HepG2 (cell line): Measurements from ENCODE around the gene BACH1. TPM values are rescaled to one million over a fixed set of nuclear protein-coding genes. Genes with fewer than 3 reads are reported as not detected.

ENCODE experiments used
- ARID2 ChIP-seq: sonication (generic); formaldehyde crosslinking; IDR thresholded peaks from 2 replicates; pipeline ENCODE4 v1.8.1; 2022; ENCODE audit warnings: mild to moderate bottlenecking, missing genetic modification reagents, borderline replicate concordance
- ATF7 ChIP-seq, 2 experiments: fragments of 450-650 bp in 1 of 2; sonication (generic) in 1 of 2; formaldehyde crosslinking in 1 of 2; IDR thresholded peaks; 2 replicates each; pipeline versions ENCODE4 v1.4.0 to v1.6.1; 2016 to 2020; ENCODE audit warnings: antibody characterized with exemption in 1 of 2, mild to moderate bottlenecking in 1 of 2, missing genetic modification reagents in 1 of 2
- FOXO1 ChIP-seq: sonication (generic); formaldehyde crosslinking; IDR thresholded peaks from 2 replicates; pipeline ENCODE4 v1.4.0; 2020; ENCODE audit warnings: missing genetic modification reagents
- GTF2F1 ChIP-seq: fragments of 150-350 bp; IDR thresholded peaks from 2 replicates; pipeline ENCODE4 v1.6.1; 2014; ENCODE audit warnings: low read length
- HNRNPL ChIP-seq: fragments of 200-400 bp; formaldehyde crosslinking; IDR thresholded peaks from 2 replicates; pipeline ENCODE4 v1.6.1; 2017; ENCODE audit warnings: mild to moderate bottlenecking, low read depth, low read length
- HOXA9 ChIP-seq: sonication (generic); formaldehyde crosslinking; IDR thresholded peaks from 2 replicates; pipeline ENCODE4 v1.8.1; 2022; ENCODE audit warnings: missing genetic modification reagents, mild to moderate bottlenecking, moderate library complexity, borderline replicate concordance
- NFE2L1 ChIP-seq: sonication (generic); formaldehyde crosslinking; IDR thresholded peaks from 2 replicates; pipeline ENCODE4 v1.4.0; 2020; ENCODE audit warnings: missing genetic modification reagents, mild to moderate bottlenecking, borderline replicate concordance
- NRL ChIP-seq: sonication (generic); formaldehyde crosslinking; IDR thresholded peaks from 2 replicates; pipeline ENCODE4 v1.5.0; 2020; ENCODE audit warnings: missing genetic modification reagents, mild to moderate bottlenecking, moderate library complexity, borderline replicate concordance
- POLR2AphosphoS2 ChIP-seq: IDR thresholded peaks from 2 replicates; pipeline ENCODE4 v1.6.1; 2011; ENCODE audit warnings: low read depth, low read length, improper control_type of control experiment
- SAFB2 ChIP-seq: sonication (generic); formaldehyde crosslinking; IDR thresholded peaks from 2 replicates; pipeline ENCODE4 v1.5.1; 2020; ENCODE audit warnings: missing genetic modification reagents, low read depth, mild to moderate bottlenecking, borderline replicate concordance
- SOX6 ChIP-seq, 2 experiments: fragments of 450-650 bp in 1 of 2; sonication (generic) in 1 of 2; formaldehyde crosslinking in 1 of 2; IDR thresholded peaks; 2 replicates each; pipeline versions ENCODE4 v1.4.0 to v1.6.1; 2017 to 2020; ENCODE audit warnings: antibody characterized with exemption in 1 of 2, mild to moderate bottlenecking in 1 of 2, missing genetic modification reagents in 1 of 2
- TARDBP ChIP-seq: sonication (generic); formaldehyde crosslinking; IDR thresholded peaks from 2 replicates; pipeline ENCODE4 v1.8.0; 2022; ENCODE audit warnings: mild to moderate bottlenecking, missing genetic modification reagents
- TOPORS ChIP-seq: sonication (generic); formaldehyde crosslinking; IDR thresholded peaks from 2 replicates; pipeline ENCODE4 v1.8.0; 2023; ENCODE audit warnings: mild to moderate bottlenecking, missing genetic modification reagents
- ZFAT ChIP-seq: sonication (generic); formaldehyde crosslinking; conservative IDR thresholded peaks from 2 replicates; pipeline ENCODE4 v1.8.1; 2023; ENCODE audit warnings: missing genetic modification reagents, inconsistent platforms
- ZFP36 ChIP-seq: fragments of 150-350 bp; IDR thresholded peaks from 2 replicates; pipeline ENCODE4 v1.6.1; 2018; ENCODE audit warnings: borderline replicate concordance, low read length, low read depth; ENCODE audit not compliant: partially characterized antibody
- ZKSCAN5 ChIP-seq: sonication (generic); formaldehyde crosslinking; IDR thresholded peaks from 2 replicates; pipeline ENCODE4 v1.5.1; 2020; ENCODE audit warnings: mild to moderate bottlenecking, missing genetic modification reagents
- ZMYM2 ChIP-seq: sonication (generic); formaldehyde crosslinking; IDR thresholded peaks from 2 replicates; pipeline ENCODE4 v1.8.0; 2022; ENCODE audit warnings: mild to moderate bottlenecking, missing genetic modification reagents
- ZMYM4 ChIP-seq: sonication (generic); formaldehyde crosslinking; IDR thresholded peaks from 2 replicates; pipeline ENCODE4 v1.8.1; 2023; ENCODE audit warnings: mild to moderate bottlenecking, missing genetic modification reagents
- ZNF292 ChIP-seq: sonication (generic); formaldehyde crosslinking; IDR thresholded peaks from 2 replicates; pipeline ENCODE4 v1.8.1; 2022; ENCODE audit warnings: mild to moderate bottlenecking, low read depth, missing genetic modification reagents, borderline replicate concordance
- ZNF367 ChIP-seq: sonication (generic); formaldehyde crosslinking; IDR thresholded peaks from 2 replicates; pipeline ENCODE4 v1.4.0; 2020; ENCODE audit warnings: missing genetic modification reagents, borderline replicate concordance
- ZNF607 ChIP-seq: sonication (generic); formaldehyde crosslinking; IDR thresholded peaks from 2 replicates; pipeline ENCODE4 v1.5.1; 2020; ENCODE audit warnings: missing genetic modification reagents, mild to moderate bottlenecking, borderline replicate concordance
- ZNF7 ChIP-seq: IDR thresholded peaks from 2 replicates; pipeline ENCODE4 v1.6.1; 2016; ENCODE audit warnings: missing biosample characterization, missing genetic modification reagents
- ZSCAN31 ChIP-seq: sonication (generic); formaldehyde crosslinking; IDR thresholded peaks from 2 replicates; pipeline ENCODE4 v1.5.0; 2020; ENCODE audit warnings: low read depth, mild to moderate bottlenecking, missing genetic modification reagents
- polyA plus RNA-seq, 8 experiments: library from polyadenylated mRNA; depleted of rRNA in 3 of 8; stranded (reverse) in 7 of 8; unstranded in 1 of 8; fragments of >200 nt; fragmentation: Illumina TruSeq in 4 of 8; extraction: Trizol in 4 of 8; gene quantifications; 2 replicates each; pipeline versions ENCODE4 v1.2.1 to v1.2.3, GENCODE V29; 2011 to 2016; ENCODE audit warnings: low read depth in 4 of 8, missing spikeins in 1 of 8, mixed read lengths in 1 of 8; ENCODE audit not compliant: insufficient read depth in 1 of 8
- total RNA-seq, 5 experiments: library from RNA; depleted of rRNA; stranded (reverse); fragments of >200 nt; fragmentation: Illumina TruSeq; extraction: Trizol; gene quantifications; 2 replicates each; pipeline ENCODE4 v1.2.3, GENCODE V29; 2016; ENCODE audit warnings: low read depth in 1 of 5
- TF ChIP-seq, protein P1 (sequence below): fragments of 450-650 bp; IDR thresholded peaks from 2 replicates; pipeline ENCODE4 v1.6.1; 2017
- TF ChIP-seq, protein P2 (sequence below): IDR thresholded peaks from 2 replicates; pipeline ENCODE4 v1.6.1; 2016; ENCODE audit warnings: missing biosample characterization, missing genetic modification reagents, low read depth
- TF ChIP-seq, protein P3 (sequence below): sonication (generic); formaldehyde crosslinking; IDR thresholded peaks from 2 replicates; pipeline ENCODE4 v1.5.0; 2020; ENCODE audit warnings: missing genetic modification reagents

Gene BACH1
- total and polyA plus RNA-seq, 2 of the 13 experiments (the other 11 are each of a cell fraction or from before 2014, with no cell fraction given), result 16.5 to 51.7 TPM

DNA sequence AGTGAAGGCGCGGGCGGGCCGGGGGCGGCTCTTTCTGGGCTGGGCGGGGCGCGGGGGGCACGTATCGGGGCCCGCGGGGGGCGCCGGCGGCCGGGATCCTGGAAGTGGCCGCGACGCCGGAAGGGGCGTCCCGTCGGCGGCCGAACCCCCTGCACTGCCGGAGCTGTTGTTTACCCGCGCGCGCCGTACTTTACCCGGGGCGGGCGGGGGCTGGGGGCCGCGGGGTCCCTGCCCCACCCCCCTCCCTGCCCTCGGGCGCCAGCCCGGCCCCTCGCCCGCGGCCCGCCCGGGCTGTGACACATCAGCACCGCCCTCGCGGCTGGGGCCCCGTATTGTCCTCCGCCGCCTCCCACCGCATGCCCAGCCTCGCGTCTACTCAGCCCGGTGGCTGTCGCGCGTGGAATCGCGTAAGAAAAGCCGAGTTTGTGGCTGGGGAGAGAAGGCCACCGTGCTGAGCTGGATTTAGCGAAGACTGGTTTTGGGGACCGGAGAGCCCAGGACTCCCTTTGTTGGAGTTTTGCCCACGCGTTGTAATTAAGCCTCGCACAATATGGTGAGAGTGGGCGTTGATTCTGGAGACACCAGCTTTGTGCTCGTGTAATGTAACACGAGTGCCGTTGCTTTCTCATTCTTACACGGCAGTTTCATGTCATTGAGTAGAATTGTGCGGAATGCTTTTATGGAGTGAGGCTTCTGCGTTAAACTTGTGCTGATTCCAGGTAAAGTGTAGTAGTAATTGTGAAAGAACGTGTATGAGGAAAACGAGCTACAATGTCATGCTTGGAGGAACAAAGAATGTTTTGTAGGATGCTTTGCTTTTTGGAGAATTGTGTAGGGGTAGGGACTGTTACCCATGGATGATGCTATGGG is 559 bp downstream of the BACH1 start (continued):
- TF ChIP-seq ZNF607 (CRISPR knock-in tag) (peak; percentile 54; the same call in 1 of the 2 replicates), ZNF367 (CRISPR knock-in tag) (no peak), ZFP36 (no peak), ARID2 (CRISPR knock-in tag) (no peak), SAFB2 (no peak), TARDBP (CRISPR knock-in tag) (peak; percentile 73), ZSCAN31 (CRISPR knock-in tag) (no peak), POLR2AphosphoS2 (no peak), TOPORS (CRISPR knock-in tag) (peak; percentile 48; the same call in 1 of the 2 replicates), NRL (CRISPR knock-in tag) (no peak), ZMYM4 (peak; percentile 63; the same call in 1 of the 2 replicates), GTF2F1 (no peak), SOX6 (IDR thresholded peaks at IDR 0.05) (no peak), SOX6 (CRISPR knock-in tag; IDR thresholded peaks at IDR 0.05) (peak; percentile 81), NFE2L1 (no peak), ZFAT (CRISPR knock-in tag) (no peak), FOXO1 (peak; percentile 90), ZNF7 (CRISPR knock-in tag) (peak; percentile 34; the same call in 1 of the 2 replicates), ATF7 (IDR thresholded peaks at IDR 0.05) (no peak), ATF7 (CRISPR knock-in tag; IDR thresholded peaks at IDR 0.05) (peak; percentile 40; the same call in 1 of the 2 replicates), ZKSCAN5 (CRISPR knock-in tag) (no peak), ZMYM2 (CRISPR knock-in tag) (peak; percentile 35; the same call in 1 of the 2 replicates), ZNF292 (no peak), HNRNPL (no peak), HOXA9 (peak; percentile 80; the same call in 1 of the 2 replicates)
- TF ChIP-seq, protein P1, sequence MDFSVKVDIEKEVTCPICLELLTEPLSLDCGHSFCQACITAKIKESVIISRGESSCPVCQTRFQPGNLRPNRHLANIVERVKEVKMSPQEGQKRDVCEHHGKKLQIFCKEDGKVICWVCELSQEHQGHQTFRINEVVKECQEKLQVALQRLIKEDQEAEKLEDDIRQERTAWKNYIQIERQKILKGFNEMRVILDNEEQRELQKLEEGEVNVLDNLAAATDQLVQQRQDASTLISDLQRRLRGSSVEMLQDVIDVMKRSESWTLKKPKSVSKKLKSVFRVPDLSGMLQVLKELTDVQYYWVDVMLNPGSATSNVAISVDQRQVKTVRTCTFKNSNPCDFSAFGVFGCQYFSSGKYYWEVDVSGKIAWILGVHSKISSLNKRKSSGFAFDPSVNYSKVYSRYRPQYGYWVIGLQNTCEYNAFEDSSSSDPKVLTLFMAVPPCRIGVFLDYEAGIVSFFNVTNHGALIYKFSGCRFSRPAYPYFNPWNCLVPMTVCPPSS, result no peak
- TF ChIP-seq, protein P2, sequence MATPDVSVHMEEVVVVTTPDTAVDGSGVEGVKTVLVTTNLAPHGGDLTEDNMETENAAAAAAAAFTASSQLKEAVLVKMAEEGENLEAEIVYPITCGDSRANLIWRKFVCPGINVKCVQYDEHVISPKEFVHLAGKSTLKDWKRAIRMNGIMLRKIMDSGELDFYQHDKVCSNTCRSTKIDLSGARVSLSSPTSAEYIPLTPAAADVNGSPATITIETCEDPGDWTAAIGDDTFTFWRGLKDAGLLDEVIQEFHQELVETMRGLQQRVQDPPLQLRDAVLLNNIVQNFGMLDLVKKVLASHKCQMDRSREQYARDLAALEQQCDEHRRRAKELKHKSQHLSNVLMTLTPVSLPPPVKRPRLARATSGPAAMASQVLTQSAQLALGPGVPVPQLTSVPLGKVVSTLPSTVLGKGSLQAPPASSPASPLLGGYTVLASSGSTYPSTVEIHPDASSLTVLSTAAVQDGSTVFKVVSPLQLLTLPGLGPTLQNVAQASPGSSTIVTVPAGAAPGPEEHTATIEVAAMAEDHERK, result no peak
- TF ChIP-seq, protein P3, sequence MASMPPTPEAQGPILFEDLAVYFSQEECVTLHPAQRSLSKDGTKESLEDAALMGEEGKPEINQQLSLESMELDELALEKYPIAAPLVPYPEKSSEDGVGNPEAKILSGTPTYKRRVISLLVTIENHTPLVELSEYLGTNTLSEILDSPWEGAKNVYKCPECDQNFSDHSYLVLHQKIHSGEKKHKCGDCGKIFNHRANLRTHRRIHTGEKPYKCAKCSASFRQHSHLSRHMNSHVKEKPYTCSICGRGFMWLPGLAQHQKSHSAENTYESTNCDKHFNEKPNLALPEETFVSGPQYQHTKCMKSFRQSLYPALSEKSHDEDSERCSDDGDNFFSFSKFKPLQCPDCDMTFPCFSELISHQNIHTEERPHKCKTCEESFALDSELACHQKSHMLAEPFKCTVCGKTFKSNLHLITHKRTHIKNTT, result no peak
